ENCODE results near the gene CHSY1.

DNA sequence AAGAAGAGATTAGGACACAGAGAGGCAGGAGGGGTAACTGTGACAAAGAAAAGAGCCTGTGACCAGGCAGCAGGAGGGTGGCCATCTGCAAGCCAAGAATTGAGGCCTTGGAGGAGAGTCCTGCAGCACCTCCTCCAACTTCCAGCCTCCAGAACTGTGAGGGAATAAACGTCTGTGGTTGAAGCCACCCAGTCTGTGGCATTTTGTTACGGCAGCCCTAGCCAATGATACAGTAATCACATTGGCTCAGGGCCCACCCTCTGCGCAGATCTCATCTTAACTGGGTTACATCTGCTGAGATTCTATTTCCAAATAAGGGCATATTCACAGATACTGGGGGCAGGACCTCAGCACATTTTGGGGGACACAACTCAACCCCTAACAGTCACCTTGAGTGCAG is 14.2 kb upstream of the CHSY1 start:
- TF ChIP-seq, protein P1, sequence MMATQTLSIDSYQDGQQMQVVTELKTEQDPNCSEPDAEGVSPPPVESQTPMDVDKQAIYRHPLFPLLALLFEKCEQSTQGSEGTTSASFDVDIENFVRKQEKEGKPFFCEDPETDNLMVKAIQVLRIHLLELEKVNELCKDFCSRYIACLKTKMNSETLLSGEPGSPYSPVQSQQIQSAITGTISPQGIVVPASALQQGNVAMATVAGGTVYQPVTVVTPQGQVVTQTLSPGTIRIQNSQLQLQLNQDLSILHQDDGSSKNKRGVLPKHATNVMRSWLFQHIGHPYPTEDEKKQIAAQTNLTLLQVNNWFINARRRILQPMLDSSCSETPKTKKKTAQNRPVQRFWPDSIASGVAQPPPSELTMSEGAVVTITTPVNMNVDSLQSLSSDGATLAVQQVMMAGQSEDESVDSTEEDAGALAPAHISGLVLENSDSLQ (IDR thresholded peaks at IDR 0.05), result no peak
- no peak for TF ChIP-seq TARDBP (IDR thresholded peaks at IDR 0.05)
- TF ChIP-seq NFRKB (IDR thresholded peaks at IDR 0.05), result no peak
- no peak for TF ChIP-seq FOXM1 (IDR thresholded peaks at IDR 0.05; ENCODE audit: borderline replicate concordance)
- no peak for TF ChIP-seq BHLHE40 (IDR thresholded peaks at IDR 0.05; ENCODE audit: borderline replicate concordance)

All from HEK293T (cell line).